Measurements from ENCODE around the gene FBLN2. TPM values are rescaled to one million over a fixed set of nuclear protein-coding genes. Genes with fewer than 3 reads are reported as not detected.

FBLN2 gene
- total and polyA plus RNA-seq, 8 donors = 1.8 to 143 (median 11.9) TPM

GRCh38 chr3:13550791-13551360 lies 2.0 kb downstream of the FBLN2 start:
- no peak overlapping the region for H3K27ac ChIP-seq
- peaks cover 4 to 31% (median 18%) of the 10 kb centered on the region in 4 donors for H3K4me1 ChIP-seq
- H3K4me3 ChIP-seq = peak overlapping the region in 2 of 4 donors; percentile 2 to 6
- no peaks in the 10 kb centered on the region for H3K9me3 ChIP-seq
- no peak for DNase-seq
- WGBS, 5 donors = 70 to 87% (median 79%) methylated on average over 13 of the region's 13 CpGs
- peaks cover 0 to 64% (median 20%) of the 10 kb centered on the region in 3 donors for H3K27me3 ChIP-seq
- intact Hi-C loops (cut with DNase I; ENCODE audit: low total_unique reads) = no loop called here
- TF ChIP-seq EP300 (IDR thresholded peaks at IDR 0.05) (no peak), POLR2A (IDR thresholded peaks at IDR 0.05) (no peak), POLR2AphosphoS5 (IDR thresholded peaks at IDR 0.05) (no peak), CTCF (IDR thresholded peaks at IDR 0.05) (no peak)
- no peaks in the 10 kb centered on the region for H3K36me3 ChIP-seq

- H3K27me3 ChIP-seq = peaks cover 0 to 63% (median 17%) of the 10 kb centered on the region in 3 donors
- DNase-seq = peak in 1 of 2 donors; percentile 29
- 56 to 68% (median 58%) methylated on average over 25 to 28 of the region's 28 CpGs for WGBS, 5 donors
- no peak overlapping the region for H3K4me3 ChIP-seq
- H3K4me1 ChIP-seq = peaks cover 4 to 28% (median 18%) of the 10 kb centered on the region in 4 donors
- H3K9me3 ChIP-seq = no peaks in the 10 kb centered on the region
- intact Hi-C loops (cut with DNase I; ENCODE audit: low total_unique reads) = no loop called here
- TF ChIP-seq EP300 (IDR thresholded peaks at IDR 0.05) (no peak), CTCF (IDR thresholded peaks at IDR 0.05) (no peak), POLR2A (IDR thresholded peaks at IDR 0.05) (no peak), POLR2AphosphoS5 (IDR thresholded peaks at IDR 0.05) (no peak)
- H3K27ac ChIP-seq = no peak overlapping the region
- H3K36me3 ChIP-seq = no peaks in the 10 kb centered on the region
These were observed 4.1 kb downstream of the FBLN2 start for GRCh38 chr3:13552857-13553652.

- intact Hi-C loops (cut with DNase I; ENCODE audit: low total_unique reads) = no loop called here
- Histone ChIP-seq H3K27me3 (peaks cover 0 to 57% (median 11%) of the 10 kb centered on the region in 3 donors), H3K36me3 (no peaks in the 10 kb centered on the region), H3K9me3 (no peaks in the 10 kb centered on the region), H3K4me1 (peaks cover 4 to 22% (median 13%) of the 10 kb centered on the region in 4 donors), H3K4me3 (no peak overlapping the region), H3K27ac (peak overlapping the region in 1 of 5 donors; percentile 20)
- WGBS, 5 donors = 55 to 70% (median 62%) methylated on average over 11 to 12 of the region's 12 CpGs
- TF ChIP-seq CTCF (IDR thresholded peaks at IDR 0.05) (no peak), POLR2A (IDR thresholded peaks at IDR 0.05) (no peak), POLR2AphosphoS5 (IDR thresholded peaks at IDR 0.05) (no peak)
- no peak for DNase-seq
These were observed 4.8 kb downstream of the FBLN2 start for GRCh38 chr3:13553686-13554085.

GRCh38 chr3:13555753-13556152 lies 6.8 kb downstream of the FBLN2 start:
- intact Hi-C loops (cut with DNase I; ENCODE audit: low total_unique reads) = no loop called here

More at GRCh38 chr3:13555753-13556152, 6.8 kb downstream of the FBLN2 start:
- TF ChIP-seq CTCF (IDR thresholded peaks at IDR 0.05) (no peak), EP300 (IDR thresholded peaks at IDR 0.05) (no peak), POLR2A (IDR thresholded peaks at IDR 0.05) (no peak), POLR2AphosphoS5 (IDR thresholded peaks at IDR 0.05) (no peak)
- WGBS, 5 donors = 71 to 83% (median 82%) methylated on average over 9 to 11 of the region's 11 CpGs
- Histone ChIP-seq H3K27ac (no peak overlapping the region), H3K36me3 (no peaks in the 10 kb centered on the region), H3K4me3 (no peak overlapping the region), H3K27me3 (peaks cover 0 to 39% (median 4%) of the 10 kb centered on the region in 3 donors), H3K9me3 (no peaks in the 10 kb centered on the region), H3K4me1 (peaks cover 0 to 9% (median 3%) of the 10 kb centered on the region in 4 donors)
- no peak for DNase-seq
